Measurements from ENCODE around the gene ARHGEF4.
"Not testable (repeated sequence)": the region's sequence is repeated elsewhere in the genome, so short reads cannot be mapped to it uniquely, and the experiment has no call there.

ARHGEF4 gene

GRCh38 chr2:130896813-130897212 is 60.1 kb downstream of the ARHGEF4 start:
- DNase-seq (ENCODE audit: extremely low spot score), result no peak
- TF ChIP-seq CTCF (IDR thresholded peaks at IDR 0.05; ENCODE audit: control extremely low read depth, extremely low read depth, low read depth, missing control alignments), result no peak
- ChIA-PET POLR2A (no interaction called here), CTCF (interaction anchor here (2.1 to 2.4 kb wide), 2 partner anchors 23 to 99 kb away, joined by 5 to 6 read pairs; no protein-coding TSS in a partner anchor)

GRCh38 chr2:130898553-130898952 is 61.8 kb downstream of the ARHGEF4 start:
- DNase-seq (ENCODE audit: extremely low spot score), result no peak
- POLR2A ChIA-PET, result no interaction called here
- TF ChIP-seq CTCF (IDR thresholded peaks at IDR 0.05; ENCODE audit: control extremely low read depth, extremely low read depth, low read depth, missing control alignments), result no peak
- CTCF ChIA-PET, result no interaction called here

GRCh38 chr2:130899306-130899705 is 62.6 kb downstream of the ARHGEF4 start:
- TF ChIP-seq CTCF (IDR thresholded peaks at IDR 0.05; ENCODE audit: control extremely low read depth, extremely low read depth, low read depth, missing control alignments), result no peak
- DNase-seq (ENCODE audit: extremely low spot score), result no peak
- ChIA-PET POLR2A (no interaction called here), CTCF (no interaction called here)

GRCh38 chr2:130901061-130901460 is 64.3 kb downstream of the ARHGEF4 start:
- POLR2A ChIA-PET, result no interaction called here
- DNase-seq (ENCODE audit: extremely low spot score), result no peak
- no peak for TF ChIP-seq CTCF (IDR thresholded peaks at IDR 0.05; ENCODE audit: control extremely low read depth, extremely low read depth, low read depth, missing control alignments)
- CTCF ChIA-PET, result interaction anchor here (1.2 to 2.2 kb wide), 2 partner anchors 10 to 27 kb away, joined by 7 read pairs; no protein-coding TSS in a partner anchor

- POLR2A ChIA-PET; DNase-seq (ENCODE audit: extremely low spot score): not testable (repeated sequence)
- CTCF ChIA-PET, result interaction anchor here (2.2 kb wide), 1 partner anchor 11 kb away, joined by 7 read pairs; no protein-coding TSS in a partner anchor
Measured at GRCh38 chr2:130901626-130902025, 64.9 kb downstream of the ARHGEF4 start.

- ChIA-PET CTCF (no interaction called here), POLR2A (no interaction called here)
- no peak for DNase-seq (ENCODE audit: extremely low spot score)
- TF ChIP-seq CTCF (IDR thresholded peaks at IDR 0.05; ENCODE audit: control extremely low read depth, extremely low read depth, low read depth, missing control alignments), result no peak
Measured at GRCh38 chr2:130908832-130909231, 72.1 kb downstream of the ARHGEF4 start.

GRCh38 chr2:130910931-130911330 is 74.2 kb downstream of the ARHGEF4 start:
- ChIA-PET POLR2A (no interaction called here), CTCF (no interaction called here)
- no peak for DNase-seq (ENCODE audit: extremely low spot score)
- TF ChIP-seq CTCF (IDR thresholded peaks at IDR 0.05; ENCODE audit: control extremely low read depth, extremely low read depth, low read depth, missing control alignments), result no peak
